Nucleus accumbens (tissue), 56 donors: ENCODE results near the gene TSPEAR.

Experiments used
- DNase-seq, 56 donors: peaks; one replicate each; lab custom pipeline; 2025; lab: John Stamatoyannopoulos, UW

Gene TSPEAR

DNA sequence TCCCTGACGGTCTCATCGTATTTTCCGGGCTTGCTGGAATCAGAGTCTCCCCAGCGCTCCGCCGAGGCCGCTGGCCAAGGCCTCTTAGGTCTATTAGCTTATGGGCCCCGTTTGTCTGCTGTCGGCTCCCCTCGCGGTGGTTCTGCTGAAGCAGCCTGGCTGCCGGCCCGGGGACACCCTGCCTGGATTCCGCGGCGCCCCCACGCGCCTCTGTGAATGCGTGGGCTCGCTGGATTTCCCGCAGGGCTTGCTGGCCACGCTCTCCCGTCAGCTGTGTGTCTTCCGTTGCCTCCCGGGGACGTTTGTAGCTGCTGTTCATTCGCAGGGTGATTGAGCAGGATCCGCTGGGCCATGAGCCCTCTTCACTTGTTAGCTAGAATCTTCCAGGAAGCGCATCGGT, 247.6 kb downstream of the TSPEAR start:
- DNase-seq: peak in 1 of 56 donors; percentile 16

DNA sequence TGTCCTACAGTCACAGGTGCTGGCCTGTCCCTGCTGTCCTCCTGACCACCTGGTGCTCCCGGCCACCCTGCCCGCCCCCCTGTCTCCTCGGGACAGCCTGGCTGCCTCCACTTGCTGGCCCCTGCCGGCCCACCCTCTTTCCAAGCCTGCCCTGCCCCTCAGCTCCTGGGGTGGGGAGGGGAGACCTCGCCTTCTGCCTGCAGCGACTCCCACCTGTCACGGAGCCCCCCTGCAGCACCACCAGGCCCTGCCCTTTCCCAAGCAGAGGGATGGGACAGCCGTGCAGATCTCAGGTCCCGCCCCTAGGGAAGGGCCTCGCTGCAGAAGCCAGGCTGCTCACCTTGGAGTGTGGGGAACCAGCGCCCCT, 248.6 kb downstream of the TSPEAR start:
- DNase-seq: no peak

DNA sequence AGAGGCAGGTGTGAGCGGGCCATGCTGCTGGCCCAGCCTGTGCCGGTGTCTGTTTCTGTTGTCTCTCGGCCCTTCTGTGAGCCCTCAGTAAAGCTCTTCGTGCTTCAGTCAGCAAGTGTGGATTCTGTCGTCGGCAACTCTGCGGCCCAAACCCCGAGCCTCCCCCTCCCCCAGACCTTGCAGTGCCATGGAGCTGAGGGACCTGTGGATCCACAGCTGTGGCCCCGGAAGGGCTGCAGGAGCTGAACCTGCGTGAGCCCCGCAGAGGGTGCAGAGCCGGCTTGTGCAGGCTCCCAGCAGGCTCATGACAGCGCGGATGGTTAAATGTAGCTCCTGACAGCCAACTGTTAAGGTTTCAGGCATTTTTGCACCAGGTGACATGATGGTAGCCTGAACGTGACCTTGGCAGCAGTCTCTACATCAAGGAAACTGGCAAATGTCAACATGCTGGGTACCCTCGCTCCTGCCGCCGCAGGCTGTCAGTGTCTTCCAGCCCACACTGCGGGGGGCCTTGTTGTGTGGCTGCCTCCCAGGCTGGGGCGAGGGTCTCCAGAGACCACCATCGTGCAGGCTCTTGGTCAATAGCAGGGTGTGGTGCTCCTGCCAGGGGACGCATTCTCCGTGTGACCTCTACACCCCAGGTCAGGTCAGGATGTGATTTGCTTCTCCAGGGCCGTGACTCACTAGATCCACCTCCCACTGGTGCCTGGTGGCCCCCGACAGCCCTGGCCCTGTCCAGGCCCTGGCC, 249.1 kb downstream of the TSPEAR start:
- no peak for DNase-seq

DNA sequence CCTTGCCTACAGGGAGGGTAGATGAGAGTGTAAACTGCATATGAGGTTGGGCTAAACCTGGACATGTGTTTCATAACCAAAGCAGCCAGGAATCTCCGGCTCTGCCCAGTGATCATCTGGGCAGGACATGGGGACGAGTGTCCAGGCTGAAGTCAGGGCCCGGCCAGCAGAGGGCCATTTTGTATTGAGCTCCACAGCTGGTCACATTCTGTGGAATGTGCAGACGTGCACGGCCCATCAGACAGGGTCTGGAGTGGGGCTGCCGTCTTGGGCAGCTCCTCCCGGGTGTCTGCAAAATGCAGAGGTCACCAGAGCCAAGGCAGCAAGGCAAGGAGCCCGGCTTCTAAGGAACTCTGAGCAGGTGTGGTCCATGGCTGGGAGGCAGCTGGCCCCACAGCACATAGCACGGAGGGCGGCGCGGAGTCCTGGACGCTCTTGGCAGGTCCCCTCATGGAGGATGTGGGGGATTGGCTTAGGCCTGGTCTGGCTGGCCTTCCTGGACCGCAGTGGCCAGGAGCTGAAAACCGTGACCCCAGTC, 249.8 kb downstream of the TSPEAR start:
- DNase-seq: no peak

DNA sequence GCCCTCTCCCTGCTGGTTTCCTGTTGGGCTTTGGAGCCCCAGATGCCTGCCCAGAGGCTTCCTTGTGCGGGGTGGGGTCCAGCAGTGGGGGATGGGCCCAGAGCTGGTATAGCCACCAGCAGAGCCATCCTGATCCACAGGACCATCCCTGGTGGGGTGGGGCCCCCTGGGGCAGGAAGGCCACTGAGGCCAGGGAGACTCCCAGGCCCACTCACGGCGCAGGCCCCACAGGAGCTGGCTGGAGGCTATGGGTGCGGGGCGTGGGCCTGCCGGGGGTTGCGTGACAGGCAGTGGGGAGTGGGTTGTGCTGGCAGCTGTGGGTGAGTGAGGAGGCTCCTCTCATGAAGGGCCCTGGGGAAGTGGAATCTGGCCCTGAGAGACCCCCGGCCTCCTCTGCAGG, 250.4 kb downstream of the TSPEAR start:
- DNase-seq: no peak

DNA sequence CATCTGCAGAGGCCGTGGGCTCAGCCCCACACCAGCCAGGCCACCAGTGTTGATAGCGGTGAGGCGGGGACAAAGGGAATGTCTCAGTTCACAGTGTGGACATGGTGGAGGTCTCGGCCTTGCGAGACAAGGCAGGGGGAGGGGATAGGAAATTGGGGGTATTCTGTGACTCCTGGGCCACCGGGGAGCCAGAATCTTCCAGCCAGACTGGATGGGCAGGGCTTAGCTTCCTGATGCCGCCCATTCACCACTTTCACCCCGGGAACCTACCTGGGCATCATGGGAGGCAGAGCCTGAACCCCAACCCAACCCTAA, 251.0 kb downstream of the TSPEAR start:
- no peak for DNase-seq

DNA sequence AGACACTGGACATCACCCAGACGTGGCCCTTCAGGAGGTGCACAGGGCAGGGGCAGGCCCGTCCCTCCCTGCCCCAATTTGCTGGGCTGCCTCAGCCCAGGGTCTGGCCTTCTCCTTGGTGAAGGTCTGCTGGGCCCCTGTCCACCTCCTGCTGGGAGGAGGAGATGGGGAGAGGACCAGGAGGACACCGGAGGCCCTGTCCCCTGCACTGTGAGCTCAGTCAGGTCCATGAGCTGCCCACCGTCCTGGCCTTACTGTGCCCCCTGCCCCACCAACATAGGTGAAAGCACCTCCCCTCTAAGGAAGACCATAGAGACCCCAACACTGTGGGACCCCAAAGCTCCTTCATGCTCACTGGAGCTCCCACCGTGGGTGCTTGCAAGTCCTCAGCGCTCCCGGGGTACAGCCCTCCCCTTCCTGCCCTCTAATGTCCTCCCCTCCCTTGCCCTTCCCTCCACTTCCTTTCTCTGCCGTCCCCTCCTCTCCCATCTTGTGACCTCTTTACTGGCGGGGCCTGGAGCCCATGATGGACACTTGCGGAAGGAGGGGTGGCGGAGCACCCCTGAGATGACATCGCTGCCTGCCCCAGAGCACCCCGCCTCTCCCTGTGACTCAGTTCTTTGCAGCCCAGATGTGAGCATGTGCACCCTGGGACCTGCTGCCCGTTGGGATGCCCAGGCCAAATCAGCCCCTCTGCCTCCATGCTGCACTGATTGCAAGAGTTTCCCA, 251.5 kb downstream of the TSPEAR start:
- DNase-seq: no peak

DNA sequence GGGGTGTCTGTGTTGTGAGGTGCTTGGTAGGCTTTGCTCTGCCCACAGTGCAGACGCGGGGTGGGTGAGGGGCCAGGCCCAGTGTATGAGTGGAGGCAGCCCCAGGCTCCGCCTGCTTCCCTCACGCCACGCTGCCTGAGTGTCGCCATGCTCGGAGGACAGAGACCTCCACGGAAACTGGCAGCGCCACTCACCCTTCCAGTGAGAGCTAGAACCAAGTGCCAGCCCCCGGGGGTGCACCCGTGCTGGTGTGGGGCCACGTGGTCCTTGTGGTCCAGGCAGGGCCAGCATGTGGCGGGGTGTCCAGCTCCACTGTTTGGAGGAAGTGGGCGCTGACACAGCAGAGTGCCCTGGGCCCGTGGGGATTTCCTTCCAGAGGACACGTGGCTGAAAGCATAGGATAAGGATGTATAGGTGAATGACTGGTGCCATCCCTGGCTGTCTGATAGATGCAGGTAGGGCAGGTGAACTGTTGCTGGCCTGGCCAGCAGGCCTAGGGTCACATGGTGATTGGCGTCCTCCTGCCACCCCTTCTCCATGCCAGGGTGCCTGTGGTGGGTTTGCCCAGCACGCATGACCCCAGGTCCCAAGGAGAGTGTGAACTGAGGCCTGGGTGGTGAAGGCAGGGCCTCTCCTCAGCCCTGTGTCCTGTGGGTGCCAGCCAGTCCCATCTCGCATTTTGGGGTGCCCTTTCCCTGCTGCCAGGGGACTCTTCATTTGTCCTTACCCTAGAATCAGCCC, 252.2 kb downstream of the TSPEAR start:
- no peak for DNase-seq

DNA sequence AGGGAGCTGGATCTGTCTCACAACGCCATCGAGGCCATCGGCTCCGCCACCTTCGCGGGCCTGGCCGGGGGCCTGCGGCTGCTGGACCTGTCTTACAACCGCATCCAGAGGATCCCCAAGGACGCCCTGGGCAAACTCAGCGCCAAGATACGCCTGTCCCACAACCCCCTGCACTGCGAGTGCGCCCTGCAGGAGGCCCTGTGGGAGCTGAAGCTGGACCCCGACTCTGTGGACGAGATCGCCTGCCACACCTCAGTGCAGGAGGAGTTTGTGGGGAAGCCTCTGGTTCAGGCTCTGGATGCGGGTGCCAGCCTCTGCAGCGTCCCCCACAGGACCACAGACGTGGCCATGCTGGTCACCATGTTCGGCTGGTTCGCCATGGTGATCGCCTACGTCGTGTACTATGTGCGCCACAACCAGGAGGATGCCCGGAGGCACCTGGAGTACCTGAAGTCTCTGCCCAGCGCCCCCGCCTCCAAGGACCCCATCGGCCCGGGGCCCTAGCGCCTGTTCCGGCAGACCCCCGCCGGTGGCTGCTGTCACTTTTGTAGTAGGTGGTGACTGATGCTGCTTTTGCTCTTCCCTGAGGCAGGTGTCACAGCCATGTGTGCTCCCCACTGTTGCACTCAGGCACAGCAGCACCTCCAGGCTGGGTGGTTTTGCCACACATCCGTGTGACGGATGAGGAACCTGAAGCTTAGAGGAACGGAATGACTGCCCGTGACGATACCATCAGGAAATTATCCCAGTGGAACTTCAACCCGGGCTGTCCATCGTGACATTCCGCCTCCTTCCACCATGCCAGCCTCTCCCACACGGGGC, 254.2 kb downstream of the TSPEAR start:
- no peak for DNase-seq

DNA sequence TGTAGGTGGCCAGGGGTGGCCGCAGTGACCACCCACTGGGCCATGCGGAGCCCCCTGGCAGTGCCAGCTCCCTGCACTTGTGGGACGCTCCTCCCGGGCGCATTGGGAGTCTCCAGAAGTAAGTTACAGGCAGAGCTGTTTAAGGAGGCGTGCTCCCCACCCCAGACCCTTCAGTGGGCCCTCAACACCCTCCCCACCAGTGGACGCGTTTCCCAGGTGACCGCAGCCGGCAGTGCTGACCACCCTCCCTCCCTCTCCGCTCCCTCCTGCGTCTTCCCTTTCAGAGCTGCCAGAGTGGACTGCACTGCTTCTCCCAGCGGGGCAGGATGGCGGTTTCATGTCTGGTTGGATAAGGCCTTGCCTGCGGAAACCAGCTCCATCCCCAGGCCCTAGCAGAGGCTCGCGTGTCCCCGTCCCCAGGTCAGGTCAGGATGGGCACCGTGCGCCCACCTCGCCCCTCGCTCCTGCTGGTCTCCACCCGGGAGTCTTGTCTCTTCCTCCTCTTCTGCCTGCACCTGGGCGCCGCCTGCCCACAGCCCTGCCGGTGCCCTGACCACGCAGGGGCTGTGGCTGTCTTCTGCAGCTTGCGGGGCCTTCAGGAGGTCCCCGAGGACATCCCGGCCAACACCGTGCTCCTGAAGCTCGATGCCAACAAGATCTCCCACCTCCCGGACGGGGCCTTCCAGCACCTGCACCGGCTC, 255.0 kb downstream of the TSPEAR start:
- DNase-seq: no peak

DNA sequence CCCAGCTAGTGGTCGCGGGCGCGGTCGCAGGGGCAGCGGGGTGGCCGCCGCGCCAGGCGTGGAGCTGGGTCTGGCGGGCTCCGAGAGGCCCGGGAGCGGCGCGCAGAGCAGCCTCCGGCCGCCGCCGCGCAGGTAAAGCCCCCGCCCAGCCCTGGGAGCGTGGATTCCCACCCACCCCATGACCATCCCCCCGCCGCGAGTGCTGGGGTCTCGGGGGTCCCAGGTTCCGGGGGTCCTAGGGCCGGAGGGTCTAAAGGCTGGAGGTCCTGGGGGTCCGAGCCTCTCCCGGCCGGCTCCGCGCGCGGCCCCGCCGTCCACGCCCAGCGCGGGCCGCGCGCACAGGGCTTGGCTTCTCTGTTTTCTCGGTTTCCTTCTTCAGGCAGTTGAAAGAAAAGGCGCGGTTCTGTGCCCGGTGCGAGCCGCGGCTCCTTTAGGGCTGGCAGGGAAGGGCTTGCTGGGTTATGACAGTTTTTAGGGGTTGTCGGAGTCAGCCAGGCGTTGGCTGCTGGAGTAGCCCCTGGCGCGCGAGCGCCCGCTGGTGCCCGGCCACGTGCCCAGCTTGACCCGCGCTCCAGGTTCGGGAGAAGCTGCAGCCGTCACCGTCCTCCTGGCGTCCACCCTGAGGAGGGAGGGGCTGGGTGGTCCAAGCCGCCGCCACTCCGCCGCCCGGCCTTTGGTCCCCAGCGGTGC, 255.7 kb downstream of the TSPEAR start:
- peak in 1 of 56 donors; percentile 16 for DNase-seq

DNA sequence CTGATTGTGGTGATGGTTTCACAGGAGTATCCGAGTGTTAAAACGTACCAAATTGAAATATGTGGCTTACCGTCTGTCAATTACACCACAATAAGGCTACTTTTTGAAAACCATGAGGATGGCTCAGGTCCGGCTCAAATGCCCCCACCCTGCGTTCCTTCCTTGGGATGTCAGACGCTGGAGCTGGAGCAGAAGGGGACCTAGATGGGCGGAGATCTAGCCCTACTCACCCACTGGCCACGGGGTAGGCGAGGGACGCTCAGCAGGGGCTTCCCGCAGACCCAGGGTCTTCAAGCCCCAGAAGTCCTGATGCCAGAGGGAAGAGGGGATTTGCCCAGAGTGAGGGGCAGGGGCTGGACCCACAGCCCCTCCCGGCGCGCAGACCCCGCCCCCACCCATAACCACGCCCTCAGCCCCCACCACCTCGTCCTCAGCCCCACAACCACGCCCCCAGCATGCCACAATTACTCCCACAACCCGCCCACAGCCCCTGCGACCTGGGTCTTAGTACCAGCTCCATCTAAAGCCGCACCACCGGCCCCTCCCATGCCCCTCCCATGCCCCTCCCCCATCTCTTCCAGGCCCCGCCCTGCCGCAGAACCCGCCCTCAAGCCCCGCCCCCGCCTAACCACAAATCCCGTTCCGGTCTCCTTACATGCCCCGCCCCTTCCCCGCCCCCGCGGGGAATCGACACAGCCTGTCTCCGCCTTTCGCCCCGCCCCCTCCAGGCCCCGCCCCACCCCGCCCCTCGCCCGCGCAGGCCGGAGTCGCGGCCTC, 256.4 kb downstream of the TSPEAR start, which contains the start of gene LRRC3:
Gene LRRC3, plus strand, starts transcription at position 764 of the 777 bp plus-strand sequence. CDS start 1,135 bp downstream, outside the sequence.
- peak in 7 of 56 donors; percentile 16 to 59 (median 41) for DNase-seq

DNA sequence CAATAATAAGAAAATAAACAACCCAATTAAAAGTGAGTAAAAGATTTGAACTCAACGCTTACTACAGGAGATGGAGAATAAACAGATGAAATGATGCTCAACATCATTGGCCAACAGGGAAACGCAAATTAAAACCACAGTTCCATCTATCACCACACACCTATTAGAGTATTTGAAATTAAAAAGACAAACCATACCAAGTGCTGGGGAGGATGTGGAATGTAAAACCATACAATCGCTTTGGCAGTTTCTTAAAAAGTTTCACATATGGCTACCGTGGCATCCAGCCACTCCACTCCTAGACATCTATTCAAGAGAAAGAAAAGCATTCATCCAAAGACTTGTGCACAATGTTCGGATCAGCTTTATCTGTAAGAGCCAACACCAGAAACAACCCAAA, 257.3 kb downstream of the TSPEAR start:
- DNase-seq: no peak

DNA sequence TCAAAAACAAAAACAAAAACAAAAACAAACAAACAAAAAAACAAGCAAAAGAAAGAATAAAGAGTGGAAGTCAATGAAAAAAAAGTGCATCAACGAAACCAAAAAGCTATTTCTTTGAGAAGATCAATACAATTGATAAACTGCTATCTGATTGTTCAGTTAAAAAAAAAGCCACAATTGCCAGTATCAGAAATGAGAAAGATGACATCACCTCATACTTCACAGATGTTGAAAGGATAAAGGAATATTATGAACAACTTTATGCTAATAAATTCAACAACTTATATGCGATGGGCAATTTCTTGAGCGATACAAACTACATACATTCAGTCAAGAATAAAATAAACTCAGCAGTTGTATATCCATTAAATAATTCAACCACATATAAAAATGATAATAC, 258.3 kb downstream of the TSPEAR start:
- no peak for DNase-seq

DNA sequence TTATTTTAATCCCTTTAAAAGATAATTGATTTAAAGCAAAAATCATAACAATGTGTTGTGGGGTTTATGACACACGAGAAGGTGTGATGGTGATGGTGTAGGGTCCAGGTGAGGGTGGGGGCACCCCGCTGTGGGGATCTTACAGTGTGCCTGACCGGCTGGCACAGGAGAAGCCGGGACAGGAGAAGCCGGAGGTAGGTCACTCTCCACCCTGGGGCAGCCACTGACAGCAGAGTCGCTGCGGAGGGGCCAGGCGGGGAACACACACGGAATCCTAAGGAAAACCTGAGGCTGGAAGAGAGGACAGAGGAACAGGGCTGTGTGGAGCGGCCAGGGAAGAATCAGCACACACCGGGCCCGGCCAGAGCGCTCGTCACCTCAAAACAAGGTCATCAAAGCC, 260.4 kb downstream of the TSPEAR start:
- no peak for DNase-seq

DNA sequence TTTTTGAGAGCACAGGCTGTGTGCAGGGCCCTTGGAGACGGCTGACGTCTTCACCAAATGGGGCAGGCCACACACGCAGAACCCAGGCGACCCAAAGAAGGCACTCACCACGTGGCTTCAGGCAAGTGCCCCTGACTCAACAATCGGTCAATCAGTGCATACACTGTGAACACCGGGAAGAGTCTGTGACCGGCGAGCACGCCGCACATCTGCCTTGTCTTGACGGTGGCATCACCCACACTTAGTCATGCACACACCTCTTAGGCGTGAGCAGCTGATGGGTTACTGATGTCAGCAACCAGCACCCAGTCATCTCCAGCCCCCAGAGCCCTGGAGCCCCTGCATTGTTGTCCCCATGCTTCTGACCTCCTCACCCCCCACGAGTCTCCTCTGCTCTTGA, 261.0 kb downstream of the TSPEAR start:
- no peak for DNase-seq

DNA sequence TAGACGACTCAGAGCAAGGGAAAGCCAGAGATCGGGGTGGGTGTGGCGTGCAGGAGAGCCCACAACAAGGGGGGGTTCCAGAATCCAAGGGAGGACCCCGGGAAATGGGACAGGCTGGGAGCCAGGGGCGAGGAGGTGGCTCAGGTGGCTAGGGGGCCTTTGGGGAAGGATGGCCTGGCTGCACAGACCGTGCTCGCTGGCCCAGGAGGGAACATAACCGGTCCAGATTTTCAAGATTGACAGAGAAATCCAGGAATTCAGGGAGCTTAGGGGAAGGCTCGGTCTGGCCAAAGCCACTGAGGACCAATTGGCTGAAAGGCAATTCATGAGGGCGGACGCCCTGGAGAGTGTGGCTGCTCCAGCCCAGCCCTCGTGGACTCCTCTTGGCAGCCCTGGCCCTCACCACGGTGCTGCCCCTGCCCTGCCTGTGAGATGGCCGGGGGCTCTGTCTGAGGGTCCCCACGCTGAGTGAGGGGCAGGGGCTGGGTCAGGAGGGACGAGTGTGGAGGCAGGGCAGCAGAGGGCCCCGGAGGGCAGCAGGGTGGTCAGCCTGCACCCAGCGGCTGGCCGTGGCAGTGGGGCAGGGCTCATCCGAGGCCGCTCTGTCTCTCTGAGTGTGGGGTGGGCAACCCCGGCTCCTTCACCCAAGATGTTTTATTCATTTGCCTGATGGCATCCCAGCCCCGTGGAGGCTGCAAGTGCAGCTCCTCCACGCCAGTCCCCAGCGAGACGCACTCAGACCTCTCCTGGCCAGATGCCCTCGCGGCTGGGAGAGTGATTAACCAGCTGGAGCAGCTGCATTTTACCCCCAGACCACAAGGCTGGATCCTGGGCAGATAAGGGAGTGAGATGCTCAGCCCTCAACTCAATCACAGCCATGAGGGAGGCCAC, 261.7 kb downstream of the TSPEAR start:
- DNase-seq: no peak
